MM.1S (cell line): ENCODE results near the gene ARMC3.

Source experiments
- DNase-seq: peaks from one replicate; pipeline ENCODE4 v3.0.0-alpha.2; 2015
- H2AFZ ChIP-seq: fragments of 300-600 bp; sonication (generic); 2 replicates; pipeline ENCODE4 v1.6.0; 2016; ENCODE audit warnings: antibody characterized with exemption, low read length
- H3F3A ChIP-seq: fragments of 300-600 bp; sonication (generic); 2 replicates; pipeline ENCODE4 v1.6.1; 2016; ENCODE audit warnings: mild to moderate bottlenecking, antibody characterized with exemption, low read length, moderate library complexity, mixed read lengths; ENCODE audit not compliant: insufficient read depth
- H3K27ac ChIP-seq: fragments of 300-600 bp; sonication (generic); 2 replicates; pipeline ENCODE4 v1.5.1; 2016; ENCODE audit warnings: mild to moderate bottlenecking, low read length
- H3K27me3 ChIP-seq: fragments of 300-600 bp; sonication (generic); replicated peaks from 2 replicates; pipeline ENCODE4 v1.6.0; 2016; ENCODE audit warnings: low read length; ENCODE audit not compliant: insufficient read depth
- H3K36me3 ChIP-seq: fragments of 300-600 bp; sonication (generic); replicated peaks from 2 replicates; pipeline ENCODE4 v1.6.1; 2016; ENCODE audit warnings: mild to moderate bottlenecking, low read length, mixed read lengths; ENCODE audit not compliant: insufficient read depth
- H3K4me1 ChIP-seq: fragments of 300-600 bp; sonication (generic); 2 replicates; pipeline ENCODE4 v1.6.1; 2016; ENCODE audit warnings: low read length, mixed read lengths
- H3K4me2 ChIP-seq: fragments of 300-600 bp; sonication (generic); 2 replicates; pipeline ENCODE4 v1.6.0; 2016; ENCODE audit warnings: low read depth, low read length
- H3K4me3 ChIP-seq: fragments of 300-600 bp; sonication (generic); 2 replicates; pipeline ENCODE4 v1.5.1; 2016; ENCODE audit warnings: low read length, mixed read lengths
- H3K79me2 ChIP-seq: fragments of 300-600 bp; sonication (generic); 2 replicates; pipeline ENCODE4 v1.6.1; 2016; ENCODE audit warnings: mixed run types, low read length, mixed read lengths
- H3K9ac ChIP-seq: fragments of 300-600 bp; sonication (generic); 2 replicates; pipeline ENCODE4 v1.6.1; 2016; ENCODE audit warnings: low read length, mixed read lengths
- H3K9me2 ChIP-seq: fragments of 300-600 bp; sonication (generic); replicated peaks from 2 replicates; pipeline ENCODE4 v1.6.1; 2016; ENCODE audit warnings: mild to moderate bottlenecking, low read length, mixed read lengths; ENCODE audit not compliant: insufficient read depth
- H3K9me3 ChIP-seq: fragments of 300-600 bp; sonication (generic); replicated peaks from 2 replicates; pipeline ENCODE4 v1.6.1; 2016; ENCODE audit warnings: mild to moderate bottlenecking, low read length, mixed read lengths; ENCODE audit not compliant: insufficient read depth
- H4K20me1 ChIP-seq: fragments of 300-600 bp; sonication (generic); 2 replicates; pipeline ENCODE4 v1.6.1; 2016; ENCODE audit warnings: mild to moderate bottlenecking, low read length, moderate library complexity, mixed read lengths; ENCODE audit not compliant: insufficient read depth
- EZH2 ChIP-seq: fragments of 300-600 bp; sonication (generic); optimal IDR thresholded peaks from 2 replicates; pipeline ENCODE3; 2017; ENCODE audit warnings: low read depth, mild to moderate bottlenecking, antibody characterized with exemption, low read length, mixed read lengths
- EZH2phosphoT487 ChIP-seq: fragments of 300-600 bp; sonication (generic); IDR thresholded peaks from 2 replicates; pipeline ENCODE4 v1.6.1; 2018; ENCODE audit warnings: antibody characterized with exemption, low read length
- TF ChIP-seq, protein P1 (sequence below): fragments of 300-600 bp; sonication (generic); IDR thresholded peaks from 2 replicates; pipeline ENCODE4 v1.5.1; 2016; ENCODE audit warnings: antibody characterized with exemption, low read length, mixed read lengths

Gene ARMC3

DNA sequence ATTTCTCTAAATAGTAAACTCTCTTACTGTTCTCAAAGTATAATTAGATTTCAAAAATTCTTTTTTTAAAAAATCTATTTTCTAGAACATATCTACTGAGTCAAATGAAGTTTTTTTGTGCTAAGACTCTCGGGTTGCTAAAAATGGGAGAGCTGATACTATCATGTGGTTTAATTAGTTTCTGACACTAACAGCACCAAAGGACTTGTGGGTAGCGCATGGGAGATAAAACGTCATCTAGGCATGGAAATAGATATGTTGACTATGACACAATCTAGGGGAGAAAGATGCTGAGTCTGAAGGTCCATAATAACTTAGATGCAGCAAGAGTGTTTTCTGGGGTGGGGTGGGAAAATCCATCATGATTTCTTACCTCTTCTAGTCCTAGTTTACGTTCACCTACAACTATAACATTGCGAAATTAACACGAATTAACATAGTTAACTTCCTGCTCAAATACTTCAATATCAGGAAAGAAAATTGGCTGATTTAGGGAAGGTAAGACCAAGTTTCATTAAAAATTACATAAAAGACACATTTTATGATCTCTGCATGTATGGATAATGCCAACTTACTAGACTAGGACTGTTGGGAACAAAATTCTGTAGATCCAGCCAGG is 14.3 kb upstream of the ARMC3 start:
- H3F3A ChIP-seq, result no peaks in the 10 kb centered on the region

DNA sequence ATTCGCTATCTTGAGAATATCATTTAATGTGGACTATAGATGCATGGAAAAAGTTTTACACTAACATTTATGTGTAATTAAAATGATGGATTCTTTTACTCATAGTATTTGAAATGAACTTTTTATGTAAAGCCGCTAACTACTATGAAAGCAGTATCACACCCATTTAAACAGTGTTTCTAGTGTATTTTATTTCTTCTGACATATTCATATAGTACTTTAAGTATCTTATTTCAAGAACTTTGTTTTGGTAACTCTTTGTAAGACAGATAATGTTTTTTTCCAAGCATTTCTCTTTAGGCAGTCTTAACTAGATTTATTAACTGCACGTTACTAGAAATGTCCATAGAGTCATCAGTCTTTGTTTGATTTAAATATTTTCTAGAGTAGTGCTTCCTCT is 12.5 kb upstream of the ARMC3 start:
- H3K27me3 ChIP-seq, result no peaks in the 10 kb centered on the region
- no peaks in the 10 kb centered on the region for H4K20me1 ChIP-seq
- H2AFZ ChIP-seq, result no peak overlapping the region
- no peak overlapping the region for H3K9ac ChIP-seq
- no peak overlapping the region for H3K4me2 ChIP-seq
- DNase-seq, result no peak
- H3K36me3 ChIP-seq, result no peaks in the 10 kb centered on the region
- H3K9me2 ChIP-seq, result no peaks in the 10 kb centered on the region
- no peaks in the 10 kb centered on the region for H3K9me3 ChIP-seq
- H3K27ac ChIP-seq, result no peak overlapping the region
- H3K4me3 ChIP-seq, result no peak overlapping the region
- no peaks in the 10 kb centered on the region for H3F3A ChIP-seq
- TF ChIP-seq EZH2phosphoT487, result no peak
- TF ChIP-seq EZH2, result no peak
- TF ChIP-seq, protein P1, sequence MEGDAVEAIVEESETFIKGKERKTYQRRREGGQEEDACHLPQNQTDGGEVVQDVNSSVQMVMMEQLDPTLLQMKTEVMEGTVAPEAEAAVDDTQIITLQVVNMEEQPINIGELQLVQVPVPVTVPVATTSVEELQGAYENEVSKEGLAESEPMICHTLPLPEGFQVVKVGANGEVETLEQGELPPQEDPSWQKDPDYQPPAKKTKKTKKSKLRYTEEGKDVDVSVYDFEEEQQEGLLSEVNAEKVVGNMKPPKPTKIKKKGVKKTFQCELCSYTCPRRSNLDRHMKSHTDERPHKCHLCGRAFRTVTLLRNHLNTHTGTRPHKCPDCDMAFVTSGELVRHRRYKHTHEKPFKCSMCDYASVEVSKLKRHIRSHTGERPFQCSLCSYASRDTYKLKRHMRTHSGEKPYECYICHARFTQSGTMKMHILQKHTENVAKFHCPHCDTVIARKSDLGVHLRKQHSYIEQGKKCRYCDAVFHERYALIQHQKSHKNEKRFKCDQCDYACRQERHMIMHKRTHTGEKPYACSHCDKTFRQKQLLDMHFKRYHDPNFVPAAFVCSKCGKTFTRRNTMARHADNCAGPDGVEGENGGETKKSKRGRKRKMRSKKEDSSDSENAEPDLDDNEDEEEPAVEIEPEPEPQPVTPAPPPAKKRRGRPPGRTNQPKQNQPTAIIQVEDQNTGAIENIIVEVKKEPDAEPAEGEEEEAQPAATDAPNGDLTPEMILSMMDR, result no peak
- H3K79me2 ChIP-seq, result no peaks in the 10 kb centered on the region
- H3K4me1 ChIP-seq, result no peaks in the 10 kb centered on the region

More for the DNA sequence above, 14.3 kb upstream of the ARMC3 start:
- Histone ChIP-seq H3K4me3 (no peak overlapping the region), H3K27ac (no peak overlapping the region), H2AFZ (no peak overlapping the region), H3K27me3 (no peaks in the 10 kb centered on the region), H3K9me2 (no peaks in the 10 kb centered on the region), H3K79me2 (no peaks in the 10 kb centered on the region), H3K4me1 (no peaks in the 10 kb centered on the region), H4K20me1 (no peaks in the 10 kb centered on the region), H3K36me3 (no peaks in the 10 kb centered on the region), H3K9ac (no peak overlapping the region), H3K4me2 (no peak overlapping the region), H3K9me3 (no peaks in the 10 kb centered on the region)
- DNase-seq, result no peak
- no peak for TF ChIP-seq EZH2
- TF ChIP-seq EZH2phosphoT487, result no peak
- TF ChIP-seq, protein P1, result no peak

DNA sequence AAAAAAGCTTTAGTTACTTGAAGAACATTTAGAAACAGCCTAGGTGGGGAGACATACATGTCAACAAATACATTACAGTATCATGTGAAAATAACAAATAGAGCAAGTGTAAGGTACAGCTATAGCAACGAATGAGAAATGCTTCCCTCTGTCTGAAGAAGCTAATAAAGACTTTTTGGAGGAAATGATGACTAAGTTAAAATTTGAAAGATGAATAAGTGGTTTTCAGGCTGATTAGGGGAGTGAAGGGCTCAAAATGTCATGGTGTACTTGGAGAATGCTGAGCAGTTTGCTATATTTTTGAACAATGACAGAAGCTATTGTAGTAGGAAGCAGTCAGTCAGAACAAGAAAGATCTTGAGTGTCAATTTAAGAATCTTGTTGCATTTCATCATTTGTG is 2.8 kb upstream of the ARMC3 start:
- Histone ChIP-seq H3K27ac (no peak overlapping the region), H3F3A (no peaks in the 10 kb centered on the region), H2AFZ (no peak overlapping the region), H3K9me3 (no peaks in the 10 kb centered on the region), H3K79me2 (no peaks in the 10 kb centered on the region), H3K4me2 (no peak overlapping the region), H4K20me1 (no peaks in the 10 kb centered on the region), H3K4me3 (no peak overlapping the region), H3K27me3 (no peaks in the 10 kb centered on the region), H3K9me2 (no peaks in the 10 kb centered on the region), H3K4me1 (no peaks in the 10 kb centered on the region), H3K36me3 (no peaks in the 10 kb centered on the region), H3K9ac (no peak overlapping the region)
- DNase-seq, result no peak
- TF ChIP-seq EZH2 (no peak), EZH2phosphoT487 (no peak)
- TF ChIP-seq, protein P1, result no peak
